GDM1 (cell line): ENCODE results near the gene DAZAP1.

ENCODE experiments used
- DNase-seq: peaks from one replicate; lab custom pipeline; 2025; lab: John Stamatoyannopoulos, UW

DAZAP1 gene

GRCh38 chr19:1445185-1445931 lies 38.0 kb downstream of the DAZAP1 start:
- DNase-seq = peak; percentile 31

- no peak for DNase-seq
Measured at GRCh38 chr19:1445932-1446712, 38.7 kb downstream of the DAZAP1 start.

GRCh38 chr19:1446713-1447481 lies 39.5 kb downstream of the DAZAP1 start:
- DNase-seq = no peak

- DNase-seq = no peak
Measured at GRCh38 chr19:1447504-1447903, 40.1 kb downstream of the DAZAP1 start.

- no peak for DNase-seq
Measured at GRCh38 chr19:1447944-1448343, 40.6 kb downstream of the DAZAP1 start.

GRCh38 chr19:1449467-1450442 lies 42.4 kb downstream of the DAZAP1 start, which contains the start of gene APC2:
TSS of gene APC2 (plus strand) at chr19:1450121. CDS start at chr19:1453002, 2,881 bp downstream.
- DNase-seq = no peak

- DNase-seq = no peak
Measured at GRCh38 chr19:1450735-1451731, 43.6 kb downstream of the DAZAP1 start.

- DNase-seq = no peak
Measured at GRCh38 chr19:1451916-1452801, 44.8 kb downstream of the DAZAP1 start.

GRCh38 chr19:1452802-1453524 lies 45.6 kb downstream of the DAZAP1 start:
- no peak for DNase-seq

GRCh38 chr19:1453525-1454364 lies 46.4 kb downstream of the DAZAP1 start:
- DNase-seq = no peak

GRCh38 chr19:1455002-1455335 lies 47.6 kb downstream of the DAZAP1 start:
- no peak for DNase-seq

GRCh38 chr19:1455336-1456120 lies 48.1 kb downstream of the DAZAP1 start:
- DNase-seq = peak; percentile 72

GRCh38 chr19:1456121-1456900 lies 48.9 kb downstream of the DAZAP1 start:
- no peak for DNase-seq

GRCh38 chr19:1457031-1457739 lies 49.8 kb downstream of the DAZAP1 start:
- no peak for DNase-seq

GRCh38 chr19:1457892-1458291 lies 50.5 kb downstream of the DAZAP1 start:
- no peak for DNase-seq
